Caco-2 (cell line): Measurements from ENCODE around the gene KAT7. TPM values are rescaled to one million over a fixed set of nuclear protein-coding genes. Genes with fewer than 3 reads are reported as not detected.

Experiments
- BruUV-seq: library from RNA; stranded (reverse); fragments of 400-500 nt; replicated peaks from 2 replicates; lab custom pipeline; 2021; lab: Mats Ljungman, UMichigan
- CTCF ChIA-PET: fragments of 300-600 bp; sonication (Branson Sonifier 250); formaldehyde crosslinking; loops from one replicate; lab custom pipeline; 2022; ENCODE audit warnings: antibody characterized with exemption; lab: Charles Lee
- POLR2A ChIA-PET: fragments of 300-600 bp; sonication (Branson Sonifier 250); formaldehyde crosslinking; loops from one replicate; lab custom pipeline; 2022; ENCODE audit warnings: antibody characterized with exemption; lab: Charles Lee
- DNase-seq, 2 experiments: peaks; one replicate each; pipeline versions ENCODE4 v3.0.0 to v3.0.0-alpha.2; 2020 to 2022
- H3K27me3 ChIP-seq: replicated peaks from 2 replicates; pipeline ENCODE4 v1.6.0; 2011; ENCODE audit warnings: low read length; ENCODE audit not compliant: control insufficient read depth, insufficient read depth
- H3K36me3 ChIP-seq: 2 replicates; pipeline ENCODE4 v1.5.1; 2011; ENCODE audit warnings: low read length; ENCODE audit not compliant: control insufficient read depth, insufficient read depth
- H3K4me1 ChIP-seq: fragments of 250-450 bp; sonication (Bioruptor Pico); 2 replicates; pipeline ENCODE4 v1.5.1; 2020; ENCODE audit warnings: mild to moderate bottlenecking
- H3K4me3 ChIP-seq: 2 replicates; pipeline ENCODE4 v1.5.1; 2011; ENCODE audit warnings: low read depth, mild to moderate bottlenecking, control low read depth, low read length
- H3K9me3 ChIP-seq: fragments of 250-450 bp; sonication (Bioruptor Pico); 2 replicates; pipeline ENCODE4 v1.5.1; 2020; ENCODE audit warnings: mild to moderate bottlenecking, moderate library complexity
- H3K27ac Mint-ChIP-seq: one replicate; pipeline ENCODE4 v1.8.0; 2022; ENCODE audit warnings: mixed read lengths; ENCODE audit not compliant: unreplicated experiment
- H3K27me3 Mint-ChIP-seq: one replicate; pipeline ENCODE4 v1.8.0; 2022; ENCODE audit warnings: mixed read lengths; ENCODE audit not compliant: insufficient read depth, unreplicated experiment
- H3K36me3 Mint-ChIP-seq: one replicate; pipeline ENCODE4 v1.8.0; 2022; ENCODE audit warnings: mild to moderate bottlenecking, mixed read lengths; ENCODE audit not compliant: insufficient read depth, unreplicated experiment
- H3K4me1 Mint-ChIP-seq: one replicate; pipeline ENCODE4 v1.8.0; 2022; ENCODE audit warnings: low read depth, mixed read lengths; ENCODE audit not compliant: unreplicated experiment
- H3K4me3 Mint-ChIP-seq: one replicate; pipeline ENCODE4 v1.8.0; 2022; ENCODE audit warnings: mild to moderate bottlenecking, moderate library complexity, mixed read lengths; ENCODE audit not compliant: unreplicated experiment
- H3K9me3 Mint-ChIP-seq: one replicate; pipeline ENCODE4 v1.8.0; 2022; ENCODE audit warnings: mixed read lengths; ENCODE audit not compliant: unreplicated experiment
- CTCF ChIP-seq, 2 experiments: fragments of 200-600 bp in 1 of 2; IDR thresholded peaks; 1 replicate in 1 of 2; 2 replicates in 1 of 2; pipeline versions ENCODE4 v1.5.1 to v1.8.0; 2011 to 2022; ENCODE audit warnings: antibody characterized with exemption in 1 of 2, control low read depth in 1 of 2, inconsistent platforms in 1 of 2, low read depth in 1 of 2, low read length in 1 of 2, mild to moderate bottlenecking in 1 of 2, moderate library complexity in 1 of 2; ENCODE audit not compliant: insufficient read depth in 1 of 2, severe bottlenecking in 1 of 2, unreplicated experiment in 1 of 2
- intact Hi-C: fragments of 100-400 bp; cut with micrococcal nuclease; formaldehyde crosslinking; loops from one replicate; pipeline ENCODE4 v1.10.0; 2022; ENCODE audit not compliant: unreplicated experiment
- total RNA-seq: library from RNA; stranded (reverse); gene quantifications from 2 replicates; pipeline ENCODE4 v1.2.3, GENCODE V29; 2022

KAT7 gene
- total RNA-seq, 1 experiment from 2014 or later, result 137 TPM

- no peak overlapping the region for H3K27ac Mint-ChIP-seq
- H3K36me3 Mint-ChIP-seq, result peaks cover 33% of the 10 kb centered on the region
- DNase-seq, result peak; percentile 72 to 74
- no peaks in the 10 kb centered on the region for H3K9me3 Mint-ChIP-seq
- no peak overlapping the region for H3K4me3 Mint-ChIP-seq
- Histone ChIP-seq H3K4me3 (no peak overlapping the region), H3K36me3 (no peaks in the 10 kb centered on the region), H3K9me3 (no peaks in the 10 kb centered on the region), H3K27me3 (no peaks in the 10 kb centered on the region), H3K4me1 (peaks cover 20% of the 10 kb centered on the region)
- ChIA-PET CTCF (interaction anchor here (1.1 kb wide), 1 partner anchor 136 kb away, joined by 3 read pairs; the partner anchor contains the start of gene SLC35B1), POLR2A (interaction anchor here (0.6 kb wide), 1 partner anchor 22 kb away, joined by 7 read pairs; no protein-coding TSS in a partner anchor)
- H3K4me1 Mint-ChIP-seq, result peaks cover 21% of the 10 kb centered on the region
- intact Hi-C loops, result no loop called here
- peak; percentile 78 to 87 for TF ChIP-seq CTCF (IDR thresholded peaks at IDR 0.05; ENCODE audit: insufficient read depth in 1 of 2, low read depth in 1 of 2, low read length in 1 of 2, severe bottlenecking in 1 of 2, unreplicated experiment in 1 of 2)
- no TSS peak for BruUV-seq
- no peaks in the 10 kb centered on the region for H3K27me3 Mint-ChIP-seq
These were observed 55.4 kb downstream of the KAT7 start for GRCh38 chr17:49843774-49844350.

- Histone ChIP-seq H3K36me3 (no peaks in the 10 kb centered on the region), H3K4me1 (peaks cover 20% of the 10 kb centered on the region), H3K4me3 (no peak overlapping the region), H3K9me3 (no peaks in the 10 kb centered on the region), H3K27me3 (no peaks in the 10 kb centered on the region)
- no peak for DNase-seq
- no TSS peak for BruUV-seq
- Mint-ChIP-seq H3K4me3 (no peak overlapping the region), H3K27ac (no peak overlapping the region), H3K9me3 (no peaks in the 10 kb centered on the region), H3K27me3 (no peaks in the 10 kb centered on the region), H3K36me3 (peaks cover 24% of the 10 kb centered on the region), H3K4me1 (peaks cover 22% of the 10 kb centered on the region)
- TF ChIP-seq CTCF (IDR thresholded peaks at IDR 0.05; ENCODE audit: insufficient read depth in 1 of 2, low read depth in 1 of 2, low read length in 1 of 2, severe bottlenecking in 1 of 2, unreplicated experiment in 1 of 2), result no peak
- POLR2A ChIA-PET, result no interaction called here
- intact Hi-C loops, result no loop called here
- CTCF ChIA-PET, result interaction anchor here (0.7 kb wide), 1 partner anchor 131 kb away, joined by 3 read pairs; no protein-coding TSS in a partner anchor
These were observed 56.8 kb downstream of the KAT7 start for GRCh38 chr17:49845321-49845720.

- BruUV-seq, result TSS peak; percentile 61
- H3K4me1 ChIP-seq, result peaks cover 27% of the 10 kb centered on the region
- peak overlapping the region; percentile 56 for H3K4me3 Mint-ChIP-seq
- DNase-seq, result no peak
- intact Hi-C loops, result no loop called here
- CTCF ChIA-PET, result interaction anchor here (0.9 to 1.5 kb wide), 10 partner anchors 11 to 351 kb away, joined by 3 to 9 read pairs (median 4); partner anchors contain the start of genes FAM117A and SLC35B1
- no peaks in the 10 kb centered on the region for H3K9me3 ChIP-seq
- H3K36me3 Mint-ChIP-seq, result peaks cover 25% of the 10 kb centered on the region
- H3K27me3 ChIP-seq, result no peaks in the 10 kb centered on the region
- POLR2A ChIA-PET, result interaction anchor here (0.7 to 1.4 kb wide), 4 partner anchors 10 to 1020 kb away, joined by 3 to 8 read pairs (median 4); partner anchors contain the start of genes FAM117A and KAT7
- no peak overlapping the region for H3K4me3 ChIP-seq
- H3K27me3 Mint-ChIP-seq, result no peaks in the 10 kb centered on the region
- TF ChIP-seq CTCF (IDR thresholded peaks at IDR 0.05; ENCODE audit: insufficient read depth in 1 of 2, low read depth in 1 of 2, low read length in 1 of 2, severe bottlenecking in 1 of 2, unreplicated experiment in 1 of 2), result no peak
- no peaks in the 10 kb centered on the region for H3K9me3 Mint-ChIP-seq
- H3K36me3 ChIP-seq, result no peaks in the 10 kb centered on the region
- peaks cover 22% of the 10 kb centered on the region for H3K4me1 Mint-ChIP-seq
- H3K27ac Mint-ChIP-seq, result peak overlapping the region; percentile 47
These were observed 58.6 kb downstream of the KAT7 start for GRCh38 chr17:49846938-49847712.
